Osteoblast (primary cell): ENCODE data around the gene PPRC1. TPM values are rescaled to one million over a fixed set of nuclear protein-coding genes. Genes with fewer than 3 reads are reported as not detected.

Experiments
- DNase-seq: peaks from one replicate; pipeline ENCODE4 v3.0.0; 2011; ENCODE audit warnings: low spot score, mixed read lengths; ENCODE audit not compliant: insufficient read length; ENCODE audit errors: missing footprints
- H2AFZ ChIP-seq: 2 replicates; pipeline ENCODE4 v1.6.0; 2011; ENCODE audit warnings: mild to moderate bottlenecking, low read length
- H3K27ac ChIP-seq: 2 replicates; pipeline ENCODE4 v1.5.1; 2011; ENCODE audit warnings: mild to moderate bottlenecking, low read depth, low read length, moderate library complexity
- H3K27me3 ChIP-seq: 2 replicates; pipeline ENCODE4 v1.6.0; 2012; ENCODE audit warnings: mild to moderate bottlenecking, control low read depth, inconsistent platforms, low read length, moderate library complexity; ENCODE audit not compliant: insufficient read depth
- H3K36me3 ChIP-seq: 2 replicates; pipeline ENCODE4 v1.5.1; 2011; ENCODE audit warnings: mild to moderate bottlenecking, low read length, control low read depth, moderate library complexity; ENCODE audit not compliant: insufficient read depth
- H3K4me1 ChIP-seq: 2 replicates; pipeline ENCODE4 v1.5.1; 2011; ENCODE audit warnings: mild to moderate bottlenecking, low read length, control low read depth, moderate library complexity; ENCODE audit not compliant: insufficient read depth
- H3K4me2 ChIP-seq: 2 replicates; pipeline ENCODE4 v1.6.0; 2011; ENCODE audit warnings: mild to moderate bottlenecking, low read length; ENCODE audit not compliant: insufficient read depth
- H3K4me3 ChIP-seq: fragments of 200-600 bp; sonication (generic); 3 replicates; pipeline ENCODE4 v1.5.1; 2012; ENCODE audit warnings: mild to moderate bottlenecking, low read length, inconsistent platforms; ENCODE audit not compliant: insufficient read depth
- H3K79me2 ChIP-seq: 2 replicates; pipeline ENCODE4 v1.6.0; 2012; ENCODE audit warnings: mild to moderate bottlenecking, low read length, control low read depth, inconsistent platforms; ENCODE audit not compliant: insufficient read depth
- H3K9me3 ChIP-seq: 2 replicates; pipeline ENCODE4 v1.5.1; 2011; ENCODE audit warnings: low read depth, low read length, control low read depth
- H4K20me1 ChIP-seq: 2 replicates; pipeline ENCODE4 v1.6.0; 2012; ENCODE audit warnings: mild to moderate bottlenecking, low read length, control low read depth; ENCODE audit not compliant: insufficient read depth
- total RNA-seq: library from RNA; depleted of rRNA; stranded (reverse); fragments of >200 nt; gene quantifications from 2 replicates; pipeline ENCODE4 v1.2.3, GENCODE V29; 2012
- TF ChIP-seq, protein P1 (sequence below): IDR thresholded peaks from 2 replicates; pipeline ENCODE4 v1.5.1; 2011; ENCODE audit warnings: mild to moderate bottlenecking, low read depth, low read length, moderate library complexity; ENCODE audit errors: extremely low read depth

Gene PPRC1
- total RNA-seq, 1 donor, result 17.7 TPM

GRCh38 chr10:102114861-102115618 is 17.8 kb upstream of the PPRC1 start:
- Histone ChIP-seq H2AFZ (peak overlapping the region; percentile 82), H3K79me2 (peaks cover 90% of the 10 kb centered on the region), H3K4me3 (peak overlapping the region; percentile 88), H3K27ac (peak overlapping the region; percentile 50), H3K36me3 (peaks cover 16% of the 10 kb centered on the region), H3K9me3 (no peaks in the 10 kb centered on the region), H3K4me1 (peaks cover 60% of the 10 kb centered on the region), H3K4me2 (peak overlapping the region; percentile 81), H3K27me3 (no peaks in the 10 kb centered on the region), H4K20me1 (peaks cover 43% of the 10 kb centered on the region)
- TF ChIP-seq, protein P1, sequence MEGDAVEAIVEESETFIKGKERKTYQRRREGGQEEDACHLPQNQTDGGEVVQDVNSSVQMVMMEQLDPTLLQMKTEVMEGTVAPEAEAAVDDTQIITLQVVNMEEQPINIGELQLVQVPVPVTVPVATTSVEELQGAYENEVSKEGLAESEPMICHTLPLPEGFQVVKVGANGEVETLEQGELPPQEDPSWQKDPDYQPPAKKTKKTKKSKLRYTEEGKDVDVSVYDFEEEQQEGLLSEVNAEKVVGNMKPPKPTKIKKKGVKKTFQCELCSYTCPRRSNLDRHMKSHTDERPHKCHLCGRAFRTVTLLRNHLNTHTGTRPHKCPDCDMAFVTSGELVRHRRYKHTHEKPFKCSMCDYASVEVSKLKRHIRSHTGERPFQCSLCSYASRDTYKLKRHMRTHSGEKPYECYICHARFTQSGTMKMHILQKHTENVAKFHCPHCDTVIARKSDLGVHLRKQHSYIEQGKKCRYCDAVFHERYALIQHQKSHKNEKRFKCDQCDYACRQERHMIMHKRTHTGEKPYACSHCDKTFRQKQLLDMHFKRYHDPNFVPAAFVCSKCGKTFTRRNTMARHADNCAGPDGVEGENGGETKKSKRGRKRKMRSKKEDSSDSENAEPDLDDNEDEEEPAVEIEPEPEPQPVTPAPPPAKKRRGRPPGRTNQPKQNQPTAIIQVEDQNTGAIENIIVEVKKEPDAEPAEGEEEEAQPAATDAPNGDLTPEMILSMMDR, result no peak
- peak; percentile 99 for DNase-seq

DNA sequence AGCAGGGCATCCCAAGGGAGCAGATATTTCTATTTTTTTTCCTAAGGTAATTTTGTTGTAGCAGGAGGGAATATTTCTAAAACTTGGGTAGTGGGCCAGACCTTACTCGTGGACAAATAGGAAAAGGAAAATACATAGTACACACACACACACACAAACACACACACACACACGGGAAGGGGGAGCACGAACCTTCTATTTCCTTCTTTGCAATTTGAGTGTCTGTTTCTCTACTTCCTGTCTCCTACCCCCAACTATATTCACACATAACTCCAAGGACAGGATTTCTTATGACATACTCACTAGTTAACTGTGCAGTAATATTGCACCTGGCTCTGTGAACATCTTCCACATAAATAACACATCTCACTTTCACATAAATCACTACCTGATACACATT is 17.1 kb upstream of the PPRC1 start:
- TF ChIP-seq, protein P1, result no peak
- H3K27ac ChIP-seq, result no peak overlapping the region
- H2AFZ ChIP-seq, result no peak overlapping the region
- H3K36me3 ChIP-seq, result peaks cover 8% of the 10 kb centered on the region
- H4K20me1 ChIP-seq, result peaks cover 36% of the 10 kb centered on the region
- H3K79me2 ChIP-seq, result peaks cover 84% of the 10 kb centered on the region
- peaks cover 61% of the 10 kb centered on the region for H3K4me1 ChIP-seq
- H3K4me3 ChIP-seq, result no peak overlapping the region
- H3K4me2 ChIP-seq, result peak overlapping the region; percentile 81
- H3K27me3 ChIP-seq, result no peaks in the 10 kb centered on the region
- peak; percentile 68 for DNase-seq
- H3K9me3 ChIP-seq, result no peaks in the 10 kb centered on the region

- no peaks in the 10 kb centered on the region for H3K36me3 ChIP-seq
- H3K4me1 ChIP-seq, result peaks cover 70% of the 10 kb centered on the region
- peak overlapping the region; percentile 74 for H3K27ac ChIP-seq
- H3K79me2 ChIP-seq, result peaks cover 75% of the 10 kb centered on the region
- no peaks in the 10 kb centered on the region for H3K9me3 ChIP-seq
- peaks cover 28% of the 10 kb centered on the region for H4K20me1 ChIP-seq
- no peak for DNase-seq
- no peaks in the 10 kb centered on the region for H3K27me3 ChIP-seq
- peak overlapping the region; percentile 96 for H3K4me2 ChIP-seq
- no peak overlapping the region for H3K4me3 ChIP-seq
- TF ChIP-seq, protein P1, result no peak
- no peak overlapping the region for H2AFZ ChIP-seq
Measured at GRCh38 chr10:102116656-102117055, 16.2 kb upstream of the PPRC1 start.

GRCh38 chr10:102117391-102118159 is 15.3 kb upstream of the PPRC1 start:
- Histone ChIP-seq H3K4me1 (peaks cover 71% of the 10 kb centered on the region), H3K79me2 (peaks cover 66% of the 10 kb centered on the region), H3K36me3 (no peaks in the 10 kb centered on the region), H3K27ac (peak overlapping the region; percentile 74), H3K27me3 (no peaks in the 10 kb centered on the region), H3K4me2 (peak overlapping the region; percentile 96), H2AFZ (peak overlapping the region; percentile 62), H3K9me3 (no peaks in the 10 kb centered on the region), H4K20me1 (peaks cover 19% of the 10 kb centered on the region), H3K4me3 (peak overlapping the region; percentile 56)
- DNase-seq, result peak; percentile 95
- TF ChIP-seq, protein P1, result peak; percentile 22
